GM21526 (cell line): ENCODE data around the gene FAM177B.

ENCODE experiments used
- ATAC-seq: cut with Tn5 transposase; IDR thresholded peaks from one replicate; pipeline ENCODE4 v1.9.1; 2021; ENCODE audit warnings: moderate library complexity; ENCODE audit not compliant: unreplicated experiment, low FRiP score

FAM177B gene

GRCh38 chr1:222736972-222737371 lies at the start of gene FAM177B:
Gene FAM177B, plus strand, starts transcription at chr1:222737202. Its CDS starts 9,344 bp downstream, at chr1:222746546.
- no peak for ATAC-seq

- no peak for ATAC-seq
These were observed 46.0 kb upstream of the FAM177B start for GRCh38 chr1:222691016-222691415.

GRCh38 chr1:222694927-222695326 lies 42.1 kb upstream of the FAM177B start:
- ATAC-seq, result no peak

- no peak for ATAC-seq
These were observed 40.3 kb upstream of the FAM177B start for GRCh38 chr1:222696741-222697140.

- no peak for ATAC-seq
These were observed 39.8 kb upstream of the FAM177B start for GRCh38 chr1:222697203-222697602.

- no peak for ATAC-seq
These were observed 39.2 kb upstream of the FAM177B start for GRCh38 chr1:222697826-222698225.

GRCh38 chr1:222702210-222702609 lies 34.8 kb upstream of the FAM177B start:
- ATAC-seq, result no peak

- ATAC-seq, result no peak
These were observed 32.7 kb upstream of the FAM177B start for GRCh38 chr1:222704260-222704659.

GRCh38 chr1:222706815-222707214 lies 30.2 kb upstream of the FAM177B start:
- ATAC-seq, result no peak

- ATAC-seq, result no peak
These were observed 27.3 kb upstream of the FAM177B start for GRCh38 chr1:222709700-222710153.

GRCh38 chr1:222711319-222712252 lies 25.4 kb upstream of the FAM177B start:
- peak; percentile 38 for ATAC-seq

GRCh38 chr1:222712253-222713090 lies 24.5 kb upstream of the FAM177B start, which contains the start of the genes AIDA and BROX:
Gene AIDA, minus strand, starts transcription at chr1:222712491. Its CDS starts 174 bp downstream, at chr1:222712317.
Gene BROX, plus strand, starts transcription at chr1:222712564. Its CDS starts 3,136 bp downstream, at chr1:222715700.
- peak; percentile 75 for ATAC-seq

GRCh38 chr1:222713091-222713961 lies 23.7 kb upstream of the FAM177B start:
- peak; percentile 62 for ATAC-seq

GRCh38 chr1:222716393-222716792 lies 20.6 kb upstream of the FAM177B start:
- no peak for ATAC-seq

- ATAC-seq, result no peak
These were observed 8.3 kb upstream of the FAM177B start for GRCh38 chr1:222728746-222729145.

- no peak for ATAC-seq
These were observed 6.1 kb upstream of the FAM177B start for GRCh38 chr1:222730866-222731265.

- ATAC-seq, result peak; percentile 97
These were observed 4.5 kb upstream of the FAM177B start for GRCh38 chr1:222732216-222733159.

- ATAC-seq, result no peak
These were observed 2.3 kb upstream of the FAM177B start for GRCh38 chr1:222734740-222735139.

- no peak for ATAC-seq
These were observed 532 bp upstream of the FAM177B start for GRCh38 chr1:222736470-222736869.
